Sigmoid colon (tissue), 7 donors: ENCODE measurements around the gene FBXL22. TPM values are rescaled to one million over a fixed set of nuclear protein-coding genes. Genes with fewer than 3 reads are reported as not detected.

Experiments
- DNase-seq: peaks from one replicate; pipeline ENCODE4 v3.0.0-alpha.2; 2019
- H3K27ac ChIP-seq, 4 donors: fragments of 200-600 bp; sonication (generic); one replicate each; pipeline ENCODE4 v1.5.1; 2016 to 2019; ENCODE audit warnings: mild to moderate bottlenecking in 1 of 4
- H3K27me3 ChIP-seq, 3 donors: fragments of 200-600 bp; sonication (generic); one replicate each; pipeline ENCODE4 v1.5.1; 2019; ENCODE audit warnings: mild to moderate bottlenecking in 1 of 3
- H3K36me3 ChIP-seq, 4 donors: fragments of 200-600 bp; sonication (generic); one replicate each; pipeline ENCODE4 v1.5.1; 2016 to 2019
- H3K4me1 ChIP-seq, 4 donors: fragments of 200-600 bp; sonication (generic); one replicate each; pipeline ENCODE4 v1.5.1; 2017 to 2019
- H3K4me3 ChIP-seq, 4 donors: fragments of 200-600 bp; sonication (generic); one replicate each; pipeline ENCODE4 v1.5.1; 2017 to 2019; ENCODE audit warnings: mild to moderate bottlenecking in 2 of 4, moderate library complexity in 1 of 4
- H3K9me3 ChIP-seq, 4 donors: fragments of 200-600 bp in 3 of 4; sonication (generic) in 3 of 4; one replicate each; pipeline versions ENCODE4 v1.5.1 to v1.6.1; 2013 to 2019
- EP300 ChIP-seq, 4 donors: sonication (generic); formaldehyde crosslinking; IDR thresholded peaks; one replicate each; pipeline ENCODE4 v1.6.1; 2017; ENCODE audit warnings: antibody characterized with exemption in 4 of 4
- POLR2A ChIP-seq, 2 donors: fragments of 450-650 bp; IDR thresholded peaks; one replicate each; pipeline ENCODE4 v1.6.1; 2016; ENCODE audit warnings: antibody characterized with exemption in 2 of 2, mild to moderate bottlenecking in 2 of 2, moderate library complexity in 2 of 2
- POLR2AphosphoS5 ChIP-seq, 4 donors: sonication (generic); formaldehyde crosslinking; IDR thresholded peaks; one replicate each; pipeline ENCODE4 v1.6.1; 2017; ENCODE audit warnings: antibody characterized with exemption in 4 of 4
- WGBS, 2 donors: extraction: QIAGEN DNeasy Blood & Tissue Kit; methylation state at CpG; one replicate each; pipeline ENCODE4 v1.1.7; 2013; 5-methylcytosine and 5-hydroxymethylcytosine counted together
- intact Hi-C: fragments of 100-400 bp; cut with DNase I; formaldehyde crosslinking; loops from one replicate; pipeline ENCODE4 v1.15.1; 2023
- polyA plus RNA-seq, 3 donors: library from polyadenylated mRNA; stranded (reverse); fragments of 200-250 nt; gene quantifications; one replicate each; pipeline ENCODE4 v1.2.3, GENCODE V29; 2013
- total RNA-seq, 4 donors: library from RNA; depleted of rRNA; stranded (reverse); fragments of >200 nt; gene quantifications; one replicate each; pipeline ENCODE4 v1.1.0, GENCODE V29; 2016
- TF ChIP-seq, protein P1 (sequence below), 4 experiments: fragments of 450-650 bp in 3 of 4; fragments of 200-600 bp in 1 of 4; IDR thresholded peaks; one replicate each; pipeline ENCODE4 v1.5.1; 2016 to 2019; ENCODE audit warnings: antibody characterized with exemption in 4 of 4, mild to moderate bottlenecking in 3 of 4, moderate library complexity in 2 of 4
- donor health status: healthy with polysubstance abuse.
- donor health status: Bipolar disorder and iron deficiency.
- donor health status: healthy.

The FBXL22 gene
- total and polyA plus RNA-seq, 7 donors: 0.69 to 150 (median 46.7) TPM

- H3K4me3 ChIP-seq: no peak overlapping the region
- no peaks in the 10 kb centered on the region for H3K27me3 ChIP-seq
- TF ChIP-seq, protein P1, sequence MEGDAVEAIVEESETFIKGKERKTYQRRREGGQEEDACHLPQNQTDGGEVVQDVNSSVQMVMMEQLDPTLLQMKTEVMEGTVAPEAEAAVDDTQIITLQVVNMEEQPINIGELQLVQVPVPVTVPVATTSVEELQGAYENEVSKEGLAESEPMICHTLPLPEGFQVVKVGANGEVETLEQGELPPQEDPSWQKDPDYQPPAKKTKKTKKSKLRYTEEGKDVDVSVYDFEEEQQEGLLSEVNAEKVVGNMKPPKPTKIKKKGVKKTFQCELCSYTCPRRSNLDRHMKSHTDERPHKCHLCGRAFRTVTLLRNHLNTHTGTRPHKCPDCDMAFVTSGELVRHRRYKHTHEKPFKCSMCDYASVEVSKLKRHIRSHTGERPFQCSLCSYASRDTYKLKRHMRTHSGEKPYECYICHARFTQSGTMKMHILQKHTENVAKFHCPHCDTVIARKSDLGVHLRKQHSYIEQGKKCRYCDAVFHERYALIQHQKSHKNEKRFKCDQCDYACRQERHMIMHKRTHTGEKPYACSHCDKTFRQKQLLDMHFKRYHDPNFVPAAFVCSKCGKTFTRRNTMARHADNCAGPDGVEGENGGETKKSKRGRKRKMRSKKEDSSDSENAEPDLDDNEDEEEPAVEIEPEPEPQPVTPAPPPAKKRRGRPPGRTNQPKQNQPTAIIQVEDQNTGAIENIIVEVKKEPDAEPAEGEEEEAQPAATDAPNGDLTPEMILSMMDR (IDR thresholded peaks at IDR 0.05): no peak
- TF ChIP-seq POLR2A (IDR thresholded peaks at IDR 0.05) (no peak), POLR2AphosphoS5 (IDR thresholded peaks at IDR 0.05) (no peak), EP300 (IDR thresholded peaks at IDR 0.05) (no peak)
- peaks cover 0 to 38% (median 5%) of the 10 kb centered on the region in 4 donors for H3K36me3 ChIP-seq
- peaks cover 0 to 40% (median 36%) of the 10 kb centered on the region in 4 donors for H3K4me1 ChIP-seq
- no peaks in the 10 kb centered on the region for H3K9me3 ChIP-seq
- intact Hi-C loops: loop anchor here (5.0 kb wide), 1 partner anchor 37 kb away; no protein-coding TSS in a partner anchor
- H3K27ac ChIP-seq: no peak overlapping the region
- DNase-seq: no peak
Observed at GRCh38 chr15:63555507-63555906, 41.7 kb upstream of the FBXL22 start.

- no peak overlapping the region for H3K27ac ChIP-seq
- peaks cover 0 to 37% (median 32%) of the 10 kb centered on the region in 4 donors for H3K4me1 ChIP-seq
- 79 to 89% methylated on average over 6 of the region's 6 CpGs for WGBS, 2 donors
Observed at GRCh38 chr15:63556246-63556645, 40.9 kb upstream of the FBXL22 start.

GRCh38 chr15:63556736-63557135, 40.5 kb upstream of the FBXL22 start:
- TF ChIP-seq POLR2AphosphoS5 (IDR thresholded peaks at IDR 0.05) (no peak), EP300 (IDR thresholded peaks at IDR 0.05) (no peak), POLR2A (IDR thresholded peaks at IDR 0.05) (no peak)
- TF ChIP-seq, protein P1 (IDR thresholded peaks at IDR 0.05): no peak
- DNase-seq: no peak
- intact Hi-C loops: loop anchor here (5.0 kb wide), 1 partner anchor 36 kb away; no protein-coding TSS in a partner anchor
- no peaks in the 10 kb centered on the region for H3K9me3 ChIP-seq
- H3K4me1 ChIP-seq: peaks cover 0 to 32% (median 27%) of the 10 kb centered on the region in 4 donors
- H3K4me3 ChIP-seq: no peak overlapping the region
- no peak overlapping the region for H3K27ac ChIP-seq
- 99% methylated on average over 7 of the region's 7 CpGs for WGBS, 2 donors
- H3K27me3 ChIP-seq: no peaks in the 10 kb centered on the region
- H3K36me3 ChIP-seq: peaks cover 4 to 50% (median 14%) of the 10 kb centered on the region in 4 donors

More at GRCh38 chr15:63556246-63556645, 40.9 kb upstream of the FBXL22 start:
- Histone ChIP-seq H3K4me3 (no peak overlapping the region), H3K36me3 (peaks cover 4 to 45% (median 10%) of the 10 kb centered on the region in 4 donors), H3K27me3 (no peaks in the 10 kb centered on the region), H3K9me3 (no peaks in the 10 kb centered on the region)
- DNase-seq: no peak
- intact Hi-C loops: loop anchor here (5.0 kb wide), 1 partner anchor 36 kb away; no protein-coding TSS in a partner anchor
- TF ChIP-seq POLR2A (IDR thresholded peaks at IDR 0.05) (no peak), POLR2AphosphoS5 (IDR thresholded peaks at IDR 0.05) (no peak), EP300 (IDR thresholded peaks at IDR 0.05) (no peak)
- TF ChIP-seq, protein P1 (IDR thresholded peaks at IDR 0.05): no peak

- Histone ChIP-seq H3K4me3 (no peak overlapping the region), H3K9me3 (no peaks in the 10 kb centered on the region), H3K27me3 (no peaks in the 10 kb centered on the region), H3K27ac (no peak overlapping the region), H3K4me1 (peaks cover 0 to 3% (median 0%) of the 10 kb centered on the region in 4 donors), H3K36me3 (peaks cover 4 to 76% (median 18%) of the 10 kb centered on the region in 4 donors)
- no peak for DNase-seq
- 96 to 97% methylated on average over 5 of the region's 5 CpGs for WGBS, 2 donors
- no peak for TF ChIP-seq POLR2AphosphoS5 (IDR thresholded peaks at IDR 0.05)
- no peak for TF ChIP-seq EP300 (IDR thresholded peaks at IDR 0.05)
- TF ChIP-seq, protein P1 (IDR thresholded peaks at IDR 0.05): no peak
- no peak for TF ChIP-seq POLR2A (IDR thresholded peaks at IDR 0.05)
- intact Hi-C loops: loop anchor here (5.0 kb wide), 1 partner anchor 33 kb away; no protein-coding TSS in a partner anchor
Observed at GRCh38 chr15:63559753-63560152, 37.4 kb upstream of the FBXL22 start.
